HG02938 (cell line): ENCODE data around the gene MFRP.

Source experiments
- ATAC-seq: cut with Tn5 transposase; IDR thresholded peaks from one replicate; pipeline ENCODE4 v1.9.1; 2021; ENCODE audit warnings: mild to moderate bottlenecking, moderate library complexity; ENCODE audit not compliant: unreplicated experiment

MFRP gene

DNA sequence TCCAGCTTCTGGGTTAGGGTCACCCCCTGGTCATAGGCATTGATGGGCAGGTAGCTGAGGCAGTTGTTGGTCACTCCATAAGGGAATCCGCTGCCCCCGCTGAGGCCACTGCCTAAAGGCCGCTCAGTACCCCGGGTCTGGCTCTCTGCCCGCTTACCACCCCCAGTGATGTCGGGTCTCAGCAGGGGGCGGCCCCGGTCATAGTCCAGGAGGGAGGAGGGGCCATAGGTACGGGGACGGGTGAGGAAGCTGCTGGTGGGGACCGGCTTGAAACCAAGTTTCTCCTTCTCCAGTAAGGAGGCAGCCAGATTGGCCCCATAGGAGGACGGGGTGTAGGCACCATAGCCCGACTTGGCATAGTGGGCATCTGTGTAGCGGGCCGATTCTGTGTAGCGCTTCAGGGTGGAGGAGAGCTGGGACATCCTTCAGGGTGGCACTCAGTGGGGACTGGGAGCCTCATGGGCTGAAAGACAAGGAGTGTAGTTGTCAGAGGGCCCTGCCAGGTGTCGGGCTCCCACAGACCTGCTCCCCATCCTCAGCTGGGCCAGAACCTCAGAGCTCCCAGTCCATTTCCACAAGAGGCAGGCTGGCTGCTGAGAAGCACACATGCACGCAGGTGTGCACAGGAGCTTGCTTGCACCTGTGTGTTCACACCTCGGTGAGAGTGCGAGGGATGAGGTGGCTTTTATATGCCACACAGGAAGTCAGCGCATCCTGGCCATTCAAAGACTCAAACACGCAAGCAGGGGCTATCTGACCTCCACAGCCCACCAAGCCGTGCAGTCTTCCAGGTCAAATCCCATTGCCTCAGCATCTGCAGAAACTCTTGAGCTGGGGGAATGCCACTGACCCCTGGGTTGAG, 26.8 kb upstream of the MFRP start:
- ATAC-seq = no peak

DNA sequence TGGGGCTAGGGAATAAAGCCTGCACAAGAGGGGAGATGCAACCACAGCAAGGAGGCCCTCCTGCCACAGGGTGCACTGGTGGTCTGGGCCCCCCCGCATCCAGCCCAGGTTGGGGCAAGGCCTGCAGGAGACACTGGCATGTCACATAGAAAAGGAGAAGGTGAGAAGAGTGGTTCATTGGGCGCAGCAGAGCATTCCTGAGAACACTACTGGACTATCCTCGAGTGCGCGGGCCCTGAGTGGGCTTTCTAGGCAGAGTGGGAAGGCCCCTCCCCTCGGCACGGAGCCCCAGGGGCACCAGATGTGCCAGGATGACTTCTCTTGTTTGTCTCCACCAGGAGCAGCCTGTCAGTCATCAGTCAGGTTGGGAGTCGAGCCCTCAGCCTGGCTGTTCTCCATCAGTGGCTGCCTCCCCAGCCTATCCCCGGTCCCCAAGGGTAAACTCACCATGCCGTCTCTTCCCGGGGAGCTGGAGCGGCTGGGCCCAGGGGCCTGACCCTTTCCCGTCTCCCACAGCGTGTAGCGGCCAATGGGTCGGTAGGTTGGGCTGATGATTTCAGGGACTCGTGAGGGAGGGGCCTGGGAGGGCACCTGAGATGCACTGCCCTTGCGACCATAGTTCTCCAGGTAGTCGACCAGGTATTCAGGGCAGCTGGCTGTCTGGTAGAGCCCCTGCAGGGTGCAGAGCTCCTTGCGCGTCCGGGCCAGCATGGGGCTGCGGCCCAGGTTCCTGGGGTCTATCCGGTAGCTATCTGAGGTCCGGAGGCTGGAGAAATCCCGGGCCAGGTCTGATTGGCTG, 26.0 kb upstream of the MFRP start:
- ATAC-seq = no peak

DNA sequence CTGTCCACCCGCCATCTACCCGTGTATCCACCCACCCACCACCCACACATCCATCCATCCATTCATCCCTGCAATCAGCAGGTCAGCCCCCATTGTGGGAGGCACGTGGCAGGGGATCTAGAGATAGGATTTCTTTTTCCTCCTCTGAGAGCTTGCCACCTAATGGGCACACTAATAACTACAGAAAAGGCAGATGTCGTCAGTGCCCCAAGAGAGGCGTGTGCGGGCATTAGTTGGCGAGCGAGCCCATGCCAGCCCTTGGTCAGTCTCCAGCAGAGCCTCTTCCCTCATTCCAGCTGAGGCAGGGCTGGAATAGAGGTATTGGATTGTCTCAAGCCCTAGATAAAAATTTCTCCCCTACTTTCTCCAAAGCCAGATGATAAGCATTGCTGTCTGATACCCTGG, 25.3 kb upstream of the MFRP start:
- no peak for ATAC-seq

DNA sequence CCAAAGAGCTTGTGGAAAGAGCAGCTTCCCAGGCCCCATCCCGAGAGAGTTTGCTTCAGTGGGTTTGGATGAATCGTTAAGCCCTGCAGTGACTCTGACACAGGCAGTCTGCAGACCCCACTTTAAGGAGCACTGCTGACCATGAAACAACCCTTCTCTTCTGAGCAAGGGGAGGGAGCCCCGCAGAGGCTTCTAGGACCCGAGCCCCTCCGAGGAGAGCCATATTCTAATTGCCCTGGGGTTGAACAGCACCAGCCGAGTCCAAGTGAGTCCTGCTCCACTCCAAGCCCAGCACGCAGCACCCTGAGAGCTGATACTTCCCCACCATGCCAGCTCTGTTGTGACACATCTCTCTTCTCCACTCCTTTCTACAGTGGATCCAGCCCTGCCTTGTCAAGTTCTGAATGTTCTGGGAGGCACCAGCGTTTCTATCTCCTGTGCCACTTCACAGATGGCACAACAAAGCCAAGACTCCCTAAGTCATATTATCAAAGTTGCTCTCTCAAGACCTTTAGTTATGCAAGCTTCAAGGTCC, 24.6 kb upstream of the MFRP start:
- no peak for ATAC-seq

DNA sequence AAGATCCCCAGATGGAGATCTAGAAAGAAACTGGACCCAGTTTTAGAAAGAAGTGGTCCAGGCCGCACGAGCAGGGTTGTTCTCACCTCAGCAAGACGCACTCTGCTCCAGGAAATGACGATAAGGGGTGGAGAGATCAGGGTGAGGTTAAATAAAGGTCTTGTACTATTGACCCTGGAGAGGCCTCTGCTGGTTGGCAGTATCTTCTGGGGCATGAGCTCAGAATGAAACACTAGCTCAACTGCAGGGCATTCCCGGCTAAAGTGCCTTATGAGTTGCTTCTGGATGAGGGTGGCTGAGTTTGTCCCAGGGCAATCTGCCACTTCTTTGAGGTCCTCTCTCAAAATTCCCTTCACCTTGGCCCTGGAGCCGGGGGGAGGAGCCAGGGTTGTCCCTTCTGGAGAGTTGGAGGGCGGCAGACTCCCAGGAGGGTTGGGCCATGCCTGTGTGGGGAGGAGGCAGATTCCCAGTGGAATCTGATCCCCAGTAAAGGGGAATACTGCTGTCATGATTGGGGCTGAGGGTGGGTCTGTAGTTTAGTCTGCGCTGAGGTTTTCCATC, 24.1 kb upstream of the MFRP start:
- ATAC-seq = no peak

DNA sequence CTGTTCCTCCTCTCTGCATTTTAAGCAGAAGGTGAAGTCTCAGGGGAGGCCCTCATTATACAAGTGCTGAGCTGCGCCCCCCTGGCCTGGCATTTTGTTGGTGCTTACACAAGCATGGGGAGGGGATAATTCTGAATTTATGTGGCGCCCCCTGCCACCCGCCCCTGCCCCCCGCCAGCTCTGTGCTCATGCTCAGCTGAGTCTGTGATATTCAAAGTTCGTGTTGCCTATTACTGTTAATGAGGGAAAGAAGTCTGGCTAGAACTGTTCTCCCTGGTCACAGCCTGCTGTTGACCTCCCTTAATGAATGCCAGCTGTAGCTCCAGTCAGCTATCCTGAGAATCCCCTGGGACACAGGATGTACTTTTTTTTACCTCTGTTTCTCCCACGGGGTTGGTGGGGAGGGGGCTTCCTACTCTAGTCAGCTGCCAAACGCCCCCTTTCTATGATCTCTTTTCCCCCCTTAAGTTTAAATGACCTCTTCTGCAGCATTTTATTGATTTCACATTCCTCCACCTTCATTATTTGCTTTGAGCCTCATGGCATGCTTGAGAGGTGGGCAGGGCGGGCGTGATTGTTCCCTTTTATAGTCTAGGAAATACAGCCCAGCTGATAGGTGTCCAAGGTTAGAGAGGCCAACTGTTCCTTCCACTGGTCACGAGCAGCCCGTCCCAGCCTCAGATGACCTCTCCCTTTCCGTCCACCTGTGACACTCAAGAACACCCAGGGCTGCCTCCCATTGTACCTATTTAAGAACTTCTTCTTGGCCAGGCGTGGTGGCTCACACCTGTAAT, 22.8 kb upstream of the MFRP start:
- no peak for ATAC-seq

DNA sequence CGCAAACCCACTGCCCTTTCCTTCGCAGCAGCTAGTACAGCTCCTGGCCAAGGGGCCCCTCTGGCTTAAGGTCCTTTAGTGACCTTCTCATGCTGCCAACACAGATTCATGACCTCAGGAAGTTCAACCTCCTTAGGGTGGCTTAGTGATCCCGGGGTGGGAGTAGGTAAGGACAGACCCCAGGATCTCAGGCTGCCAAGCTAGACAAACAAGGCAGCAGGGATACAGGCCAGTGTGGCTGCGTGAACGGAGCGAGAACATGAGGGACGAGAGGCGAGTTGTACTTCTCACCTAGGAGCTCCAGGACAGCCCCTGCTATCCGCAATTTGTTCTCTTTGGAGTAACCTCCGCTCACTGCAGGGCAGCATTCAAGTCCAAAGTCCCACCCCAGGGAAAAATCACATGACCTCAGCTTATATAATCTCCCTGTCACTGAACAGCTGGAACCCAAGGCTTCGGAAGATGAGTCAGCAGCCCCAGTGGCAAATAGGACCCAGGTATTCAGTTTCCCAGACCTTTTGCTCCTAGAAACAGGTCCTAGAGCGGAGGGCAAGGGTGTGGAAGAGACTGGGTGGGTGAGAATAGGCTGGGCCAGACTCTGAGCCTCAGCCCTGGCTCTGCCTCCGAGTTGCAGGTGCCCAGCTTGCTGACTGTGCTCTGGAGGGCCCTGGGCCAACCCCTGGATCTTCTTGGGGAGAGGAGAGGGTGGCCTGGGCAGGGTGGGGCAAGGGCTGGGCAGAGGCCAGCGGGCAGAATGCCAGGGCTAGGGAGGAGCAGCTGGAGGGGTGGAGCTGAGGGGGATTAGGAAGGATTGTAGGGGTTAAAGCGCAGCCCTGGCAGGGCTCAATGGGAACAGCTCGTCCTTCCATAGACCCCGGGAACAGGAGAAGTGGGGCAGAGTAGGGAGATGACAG, 21.9 kb upstream of the MFRP start:
- no peak for ATAC-seq

DNA sequence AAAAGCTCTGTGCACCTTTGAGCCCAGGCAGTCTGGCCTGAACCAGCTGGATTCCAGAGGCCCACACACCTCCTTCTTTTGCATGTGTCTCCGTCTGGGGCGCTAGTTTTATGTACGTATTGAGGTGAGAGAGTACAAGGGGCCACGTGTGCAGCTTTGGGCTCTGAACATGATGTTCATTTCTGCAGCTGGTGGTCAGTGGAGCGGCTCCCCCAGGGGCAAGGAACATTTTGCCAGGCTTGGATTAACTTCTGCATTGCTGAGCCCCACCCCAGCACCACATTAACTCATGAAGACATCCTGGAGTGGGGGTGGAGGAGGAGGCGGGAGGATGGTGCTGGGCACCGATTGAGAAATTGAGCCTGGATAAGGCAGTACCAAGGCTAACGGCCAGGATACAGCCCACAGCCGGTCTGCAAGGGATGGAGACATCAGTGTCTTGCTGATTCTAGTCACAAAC, 21.2 kb upstream of the MFRP start:
- no peak for ATAC-seq

DNA sequence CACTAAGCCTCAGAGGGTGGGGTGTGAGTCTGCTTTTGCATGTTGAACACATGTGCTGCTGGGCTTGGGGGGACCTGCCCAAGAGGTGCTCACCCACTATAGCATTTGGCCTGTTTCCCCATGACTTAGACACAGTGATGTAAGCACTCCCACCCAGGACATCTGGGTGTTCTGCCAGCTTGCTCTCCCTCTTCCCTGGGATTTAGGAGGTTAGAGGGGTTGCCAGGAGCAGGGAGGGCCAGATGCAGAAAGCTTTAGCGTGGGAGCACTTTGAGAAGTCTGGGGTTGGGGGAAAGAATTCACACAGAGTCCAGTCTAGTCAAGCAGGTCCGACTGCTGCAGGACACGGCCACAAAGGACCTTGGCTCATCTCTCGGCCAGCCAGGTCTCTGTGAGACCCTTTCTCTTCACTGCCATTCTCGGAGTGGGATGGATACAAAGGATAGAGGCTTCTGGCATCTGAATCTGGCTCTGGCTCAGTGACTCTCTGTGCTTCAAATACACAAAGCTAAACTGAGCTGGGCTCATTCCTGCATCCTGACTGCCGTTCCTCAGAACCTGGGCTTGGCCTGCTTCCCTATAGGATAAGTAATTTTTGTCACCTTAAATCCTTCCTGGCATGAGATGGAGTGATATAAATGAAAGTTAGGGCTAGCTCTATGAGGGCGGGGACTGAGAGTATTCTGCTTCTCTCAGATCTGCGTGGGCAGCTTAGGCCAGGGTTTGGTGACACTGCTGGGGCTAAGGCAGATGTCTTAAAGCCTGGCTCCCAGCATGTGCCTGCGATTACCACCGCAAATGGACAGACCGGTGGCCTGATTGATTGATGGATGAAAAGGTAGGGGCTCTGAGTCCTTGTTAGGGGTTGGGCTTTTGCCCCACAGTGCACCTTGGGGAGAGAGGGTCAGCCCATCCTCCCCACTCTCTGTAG, 20.4 kb upstream of the MFRP start:
- no peak for ATAC-seq

DNA sequence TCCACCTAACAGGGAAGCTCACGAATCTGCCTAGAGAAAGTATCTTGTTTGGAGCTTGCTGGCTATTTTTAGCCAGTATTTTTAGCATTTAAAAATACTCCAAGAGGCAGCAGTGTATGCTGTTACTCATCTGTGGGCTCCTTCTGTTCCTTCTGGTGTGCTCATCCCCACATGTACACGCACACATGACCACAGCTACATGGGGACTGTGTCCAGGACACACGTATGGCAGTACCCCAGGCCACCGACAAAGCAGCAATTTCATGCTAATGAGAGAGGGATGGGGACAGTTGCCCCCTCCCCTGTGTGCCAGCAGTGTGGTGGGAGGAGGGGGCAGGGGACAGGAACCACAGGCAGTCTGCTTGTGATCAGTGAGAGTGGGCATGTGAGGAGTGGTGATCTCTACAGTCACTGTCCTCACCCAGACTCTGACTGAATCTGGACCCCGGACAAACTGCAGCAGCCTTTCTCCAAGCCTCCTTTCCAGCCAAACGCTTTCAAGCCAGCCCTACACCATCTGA, 18.6 kb upstream of the MFRP start:
- ATAC-seq = no peak

DNA sequence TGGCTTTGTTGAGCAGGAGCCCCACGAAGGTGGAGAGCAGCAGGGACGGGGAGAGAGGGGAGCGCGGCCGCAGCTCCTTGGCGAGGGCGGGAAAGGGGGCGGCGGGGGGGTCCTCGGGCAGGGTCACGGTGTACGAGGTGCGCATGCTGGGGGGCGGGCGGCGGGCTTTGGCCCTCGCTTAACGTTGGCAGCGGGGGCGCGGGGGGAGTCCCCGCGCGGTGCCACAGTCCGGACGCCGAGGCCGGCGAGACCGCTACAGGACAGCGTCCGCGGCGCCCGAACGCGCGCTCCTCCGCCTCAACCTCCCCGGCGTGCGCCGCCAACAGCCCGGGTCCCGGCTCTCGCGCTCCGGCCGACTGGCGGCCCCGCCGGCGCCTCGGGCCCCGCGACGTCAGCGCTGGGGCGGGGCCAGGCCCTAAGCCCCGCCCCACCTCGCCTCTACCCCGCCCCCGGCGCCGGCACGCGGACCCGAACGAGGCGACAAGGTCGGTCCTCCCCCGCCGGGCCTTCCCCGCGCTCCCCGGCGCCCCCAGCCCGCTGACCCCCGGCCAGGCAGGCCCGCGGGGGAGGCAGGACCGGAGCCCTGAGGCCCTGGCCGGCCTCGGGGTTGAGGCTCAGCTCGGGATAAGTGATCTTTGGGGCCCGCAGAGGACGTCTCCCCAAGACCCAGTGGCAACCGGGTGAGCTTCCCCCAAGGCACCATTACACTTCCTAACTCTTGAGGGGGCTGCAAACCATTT, 17.5 kb upstream of the MFRP start:
- ATAC-seq = no peak

DNA sequence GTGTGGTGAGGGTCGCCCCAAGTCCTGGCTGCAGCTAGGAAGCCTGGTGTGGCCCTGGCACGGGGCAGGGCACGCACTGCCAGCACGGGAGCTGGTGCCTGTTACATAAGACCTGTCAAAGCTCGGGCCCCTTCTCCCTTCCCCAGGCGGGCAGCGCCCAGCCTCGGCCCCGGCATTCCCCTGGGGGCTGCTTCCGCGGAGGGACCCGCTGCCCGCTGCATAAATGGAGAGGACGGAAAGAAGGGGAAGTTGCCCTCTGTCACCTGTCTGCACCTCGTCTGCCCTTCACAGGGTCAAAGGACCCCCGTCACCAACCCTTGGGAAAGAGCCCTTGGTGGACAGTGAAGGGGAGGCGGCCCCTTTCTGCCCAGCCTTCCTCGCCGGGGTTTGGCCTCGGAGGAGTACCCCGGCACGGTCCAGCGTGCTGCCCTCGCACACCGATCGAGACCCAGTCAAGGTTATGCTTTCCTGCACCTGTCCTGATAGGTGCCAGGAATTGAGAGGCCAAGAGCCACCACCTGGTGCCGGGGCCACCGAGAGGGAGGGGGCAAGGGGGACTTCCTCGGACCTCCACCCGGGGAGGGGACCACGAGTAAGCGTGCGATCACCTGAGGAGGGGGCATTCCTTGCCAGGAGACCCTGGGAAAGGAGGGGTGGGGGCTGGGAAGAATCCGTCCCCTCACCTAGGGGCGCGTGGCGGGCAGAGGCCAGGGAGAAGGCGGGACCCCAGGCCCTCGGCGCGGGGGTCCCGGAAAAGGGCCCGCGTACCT, 16.8 kb upstream of the MFRP start:
- ATAC-seq = no peak

DNA sequence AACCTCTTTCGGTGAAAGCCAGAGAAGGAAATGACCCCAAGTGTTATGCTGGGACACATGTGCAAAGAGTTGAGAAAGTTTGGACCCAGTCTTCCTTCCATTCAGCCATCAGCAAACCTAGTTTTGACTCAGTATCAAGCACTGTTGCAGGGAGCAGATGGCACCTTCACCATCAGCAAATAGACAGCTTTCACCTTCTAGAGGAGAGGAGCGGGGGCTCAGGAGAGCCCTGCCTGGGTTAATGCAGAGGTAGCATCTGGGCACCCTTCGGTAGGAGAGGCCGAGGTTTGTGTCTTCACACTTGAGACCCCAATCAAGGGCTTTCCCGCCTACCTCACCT, 16.2 kb upstream of the MFRP start:
- ATAC-seq = no peak

DNA sequence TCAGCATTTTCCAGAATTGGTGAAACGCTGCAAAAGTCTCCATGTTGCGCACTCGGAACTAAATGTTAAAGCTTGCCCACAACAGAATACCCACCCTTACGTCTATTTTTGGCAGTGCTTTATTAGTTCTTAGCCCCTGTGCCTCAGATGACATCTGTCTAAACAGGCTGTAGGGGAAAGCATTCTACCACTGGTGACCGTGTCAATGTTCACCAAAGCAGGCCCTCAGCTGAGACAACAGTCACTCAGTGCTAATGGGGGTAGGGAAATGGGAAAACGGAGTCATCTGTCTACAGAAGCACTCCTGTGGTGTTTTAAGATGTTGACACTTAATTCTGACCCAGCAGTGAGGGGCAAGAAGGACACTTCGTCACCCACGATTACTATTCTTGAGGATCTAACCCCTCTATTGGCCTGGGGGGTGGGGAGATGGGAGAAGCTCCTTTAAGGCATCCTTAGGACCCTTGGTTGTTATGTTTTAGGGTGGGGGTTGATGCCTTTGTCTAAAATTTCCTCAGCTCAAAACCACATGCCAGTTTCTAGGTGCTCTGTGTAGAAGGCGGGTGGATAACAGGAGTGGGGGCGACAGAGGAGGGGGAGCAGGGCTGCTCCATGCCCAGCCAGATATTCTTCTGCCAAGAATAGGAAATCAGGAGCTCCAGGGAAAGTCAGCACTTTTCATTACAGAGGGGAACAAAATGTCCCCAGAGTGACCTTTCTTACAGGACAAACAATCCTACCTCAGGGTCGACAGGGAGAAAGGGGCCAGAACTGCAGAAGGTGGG, 15.6 kb upstream of the MFRP start:
- no peak for ATAC-seq

DNA sequence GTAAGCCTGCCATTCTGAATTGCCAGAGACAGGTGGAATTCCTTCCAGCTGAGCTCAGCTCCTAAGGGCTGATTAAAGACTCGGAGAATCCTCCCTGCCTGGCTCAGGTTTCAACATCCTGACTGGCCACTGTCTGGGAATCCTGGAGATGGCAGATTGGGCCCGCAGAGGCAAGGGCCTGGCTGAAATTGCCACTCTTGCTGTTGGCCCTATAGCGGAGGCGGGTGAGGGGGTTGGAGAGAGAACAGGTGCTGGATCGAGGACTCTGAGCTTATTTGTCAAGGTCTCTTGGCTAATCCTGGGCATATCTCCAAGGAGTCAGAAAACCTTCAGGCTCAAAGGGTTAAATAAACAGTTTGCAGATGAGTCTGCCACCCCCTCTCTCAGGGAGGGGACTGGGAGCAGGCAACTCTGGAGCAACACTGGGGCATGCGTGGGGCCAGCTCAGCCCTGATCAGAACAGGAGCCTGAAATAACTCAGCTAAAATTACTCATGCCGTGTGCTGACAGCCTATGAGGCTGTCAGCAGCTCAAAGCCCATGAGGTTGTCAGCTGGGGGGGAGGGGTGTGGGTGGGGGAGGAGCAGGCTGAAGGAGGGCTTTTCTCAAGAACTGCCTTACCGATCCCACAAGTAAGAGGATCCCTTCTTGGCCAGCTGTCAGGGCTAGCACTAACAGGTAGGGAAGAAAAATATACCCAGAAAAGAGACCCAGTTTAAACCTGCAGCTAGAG, 14.7 kb upstream of the MFRP start:
- ATAC-seq = no peak
